Measurements from ENCODE around the gene TRIM6.
"Not testable (repeated sequence)": the region's sequence is repeated elsewhere in the genome, so short reads cannot be mapped to it uniquely, and the experiment has no call there.

Gene TRIM6

DNA sequence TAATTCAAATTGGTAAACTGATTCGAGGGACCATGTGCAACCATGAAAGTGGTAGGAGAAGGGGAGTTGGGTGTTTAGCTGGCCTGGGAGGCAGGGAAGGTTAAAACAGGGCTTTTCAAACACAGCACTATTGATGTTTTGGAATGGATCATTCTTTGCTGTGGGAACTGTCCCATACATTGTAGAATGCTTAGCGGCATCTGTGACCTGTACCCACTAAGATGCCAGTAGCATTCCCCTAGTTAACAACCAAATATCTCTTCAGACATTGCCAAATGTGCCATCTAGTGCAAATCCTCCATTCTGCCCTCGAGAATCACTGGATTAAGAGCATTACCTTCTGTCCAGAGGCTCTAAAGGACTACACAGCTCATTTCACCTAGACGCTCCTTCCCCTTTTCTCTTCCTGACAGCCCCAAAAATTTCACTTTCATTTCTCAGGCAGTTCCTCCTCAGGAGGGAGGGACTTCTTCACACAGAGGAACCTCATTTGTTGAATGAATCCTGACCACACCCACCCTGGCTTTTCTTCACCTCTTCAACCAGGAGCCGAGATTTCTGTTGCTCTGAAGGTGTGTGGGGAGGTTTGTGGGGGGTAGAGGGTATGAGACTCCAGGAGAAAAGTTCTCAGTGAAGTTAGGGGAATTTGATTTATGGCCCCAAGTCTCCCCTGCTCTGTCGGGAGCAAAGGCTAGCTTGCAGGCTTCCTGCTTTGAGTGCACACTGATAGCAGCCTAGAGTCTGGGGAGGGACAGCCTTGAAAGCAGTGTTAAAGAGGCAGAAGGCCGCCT lies 28.2 kb downstream of the TRIM6 start, which contains the start of gene TRIM34:
TSS of gene TRIM34 (plus strand) at position 513 of the 791 bp plus-strand sequence. CDS start 7,331 bp downstream, outside the sequence.
- peak; percentile 35 to 52 (median 50) for DNase-seq
- peak within 1 kb of the TSS; percentile 76 for H3K4me3 ChIP-seq (ENCODE audit: insufficient read depth, low read depth, low read length, poor library complexity, severe bottlenecking)
- H3K36me3 ChIP-seq (ENCODE audit: control insufficient read depth, insufficient read depth, low read length) = no peaks in the 10 kb centered on the region
- H3K4me1 ChIP-seq (ENCODE audit: control insufficient read depth, insufficient read depth, low read length, poor library complexity, severe bottlenecking) = peaks cover 16% of the 10 kb centered on the region
- no peaks in the 10 kb centered on the region for H3K9me3 ChIP-seq (ENCODE audit: control insufficient read depth, low read length)
- H3K27ac ChIP-seq (ENCODE audit: insufficient read depth, low read length, poor library complexity, severe bottlenecking) = peak within 1 kb of the TSS; percentile 70
- H3K27me3 ChIP-seq (replicated peaks; ENCODE audit: control insufficient read depth, insufficient read depth, low read length, poor library complexity, severe bottlenecking) = no peaks in the 10 kb centered on the region

DNA sequence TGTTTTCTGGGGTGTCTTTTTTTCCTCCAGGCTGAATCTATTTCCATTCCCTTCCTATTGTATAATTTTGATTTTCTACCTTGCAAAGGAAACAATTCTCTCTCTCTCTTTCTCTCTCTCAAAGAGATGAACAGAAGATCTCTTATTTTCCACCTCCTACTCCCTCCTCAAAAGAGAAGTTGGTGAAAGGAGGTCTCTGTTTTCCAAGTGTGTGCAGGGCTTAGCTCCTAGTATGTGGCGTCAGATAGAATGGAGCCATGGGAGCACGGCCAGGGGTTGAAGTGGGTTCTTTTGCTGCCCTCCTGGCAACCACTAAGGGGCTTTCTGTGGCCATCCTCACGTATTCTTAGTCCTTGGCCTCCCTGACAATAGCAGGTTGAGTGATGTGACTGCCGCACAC lies 28.8 kb downstream of the TRIM6 start:
- peaks cover 16% of the 10 kb centered on the region for H3K4me1 ChIP-seq (ENCODE audit: control insufficient read depth, insufficient read depth, low read length, poor library complexity, severe bottlenecking)
- DNase-seq = no peak
- H3K4me3 ChIP-seq (ENCODE audit: insufficient read depth, low read depth, low read length, poor library complexity, severe bottlenecking) = peak overlapping the region; percentile 76
- H3K27ac ChIP-seq (ENCODE audit: insufficient read depth, low read length, poor library complexity, severe bottlenecking) = peak overlapping the region; percentile 70
- H3K9me3 ChIP-seq (ENCODE audit: control insufficient read depth, low read length) = no peaks in the 10 kb centered on the region
- no peaks in the 10 kb centered on the region for H3K36me3 ChIP-seq (ENCODE audit: control insufficient read depth, insufficient read depth, low read length)
- no peaks in the 10 kb centered on the region for H3K27me3 ChIP-seq (replicated peaks; ENCODE audit: control insufficient read depth, insufficient read depth, low read length, poor library complexity, severe bottlenecking)

DNA sequence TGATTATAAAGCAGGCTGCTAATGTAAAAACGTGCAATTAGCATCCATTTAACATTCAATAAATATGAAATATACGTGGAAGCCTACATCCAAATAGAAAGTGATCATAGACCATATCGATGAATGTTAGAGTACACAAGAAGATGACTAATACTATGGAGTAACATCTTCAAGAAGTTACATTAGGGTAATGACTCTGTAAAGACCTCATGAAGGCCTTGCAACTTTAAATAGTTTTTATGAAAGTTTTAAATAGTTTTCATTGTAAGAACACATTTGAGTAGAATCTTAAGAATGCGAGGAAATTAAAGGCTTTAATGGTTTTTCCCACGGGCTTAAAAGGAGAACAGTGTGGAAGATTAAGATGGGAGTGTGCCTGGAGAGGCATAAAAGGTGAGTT lies 29.8 kb downstream of the TRIM6 start:
- no peaks in the 10 kb centered on the region for H3K9me3 ChIP-seq (ENCODE audit: control insufficient read depth, low read length)
- no peaks in the 10 kb centered on the region for H3K27me3 ChIP-seq (replicated peaks; ENCODE audit: control insufficient read depth, insufficient read depth, low read length, poor library complexity, severe bottlenecking)
- no peak for DNase-seq
- peaks cover 16% of the 10 kb centered on the region for H3K4me1 ChIP-seq (ENCODE audit: control insufficient read depth, insufficient read depth, low read length, poor library complexity, severe bottlenecking)
- no peak overlapping the region for H3K27ac ChIP-seq (ENCODE audit: insufficient read depth, low read length, poor library complexity, severe bottlenecking)
- no peaks in the 10 kb centered on the region for H3K36me3 ChIP-seq (ENCODE audit: control insufficient read depth, insufficient read depth, low read length)
- no peak overlapping the region for H3K4me3 ChIP-seq (ENCODE audit: insufficient read depth, low read depth, low read length, poor library complexity, severe bottlenecking)

DNA sequence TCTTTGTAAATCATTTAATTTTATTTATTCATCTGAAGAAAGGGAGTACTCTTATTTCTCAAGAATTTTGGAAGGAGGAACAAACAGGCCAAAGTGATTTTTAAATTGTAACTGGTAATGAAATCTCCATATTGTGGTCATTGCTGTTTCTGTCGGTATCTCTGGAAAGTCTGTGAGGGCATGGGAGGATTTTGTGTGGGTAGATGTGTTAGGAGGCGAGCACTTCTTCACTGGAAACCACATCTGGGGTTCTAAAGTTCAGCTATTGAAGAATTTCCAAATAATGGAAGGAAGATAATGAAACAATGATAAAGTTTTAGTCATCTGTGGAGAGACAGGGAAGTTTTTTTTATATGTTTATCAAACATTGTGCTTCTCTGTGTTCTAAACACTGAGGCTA lies 35.0 kb downstream of the TRIM6 start:
- Histone ChIP-seq H3K27me3 (replicated peaks; ENCODE audit: control insufficient read depth, insufficient read depth, low read length, poor library complexity, severe bottlenecking) (no peaks in the 10 kb centered on the region), H3K4me1 (ENCODE audit: control insufficient read depth, insufficient read depth, low read length, poor library complexity, severe bottlenecking) (no peaks in the 10 kb centered on the region), H3K36me3 (ENCODE audit: control insufficient read depth, insufficient read depth, low read length) (peaks cover 10% of the 10 kb centered on the region), H3K4me3 (ENCODE audit: insufficient read depth, low read depth, low read length, poor library complexity, severe bottlenecking) (no peak overlapping the region), H3K9me3 (ENCODE audit: control insufficient read depth, low read length) (no peaks in the 10 kb centered on the region), H3K27ac (ENCODE audit: insufficient read depth, low read length, poor library complexity, severe bottlenecking) (no peak overlapping the region)
- DNase-seq = no peak

DNA sequence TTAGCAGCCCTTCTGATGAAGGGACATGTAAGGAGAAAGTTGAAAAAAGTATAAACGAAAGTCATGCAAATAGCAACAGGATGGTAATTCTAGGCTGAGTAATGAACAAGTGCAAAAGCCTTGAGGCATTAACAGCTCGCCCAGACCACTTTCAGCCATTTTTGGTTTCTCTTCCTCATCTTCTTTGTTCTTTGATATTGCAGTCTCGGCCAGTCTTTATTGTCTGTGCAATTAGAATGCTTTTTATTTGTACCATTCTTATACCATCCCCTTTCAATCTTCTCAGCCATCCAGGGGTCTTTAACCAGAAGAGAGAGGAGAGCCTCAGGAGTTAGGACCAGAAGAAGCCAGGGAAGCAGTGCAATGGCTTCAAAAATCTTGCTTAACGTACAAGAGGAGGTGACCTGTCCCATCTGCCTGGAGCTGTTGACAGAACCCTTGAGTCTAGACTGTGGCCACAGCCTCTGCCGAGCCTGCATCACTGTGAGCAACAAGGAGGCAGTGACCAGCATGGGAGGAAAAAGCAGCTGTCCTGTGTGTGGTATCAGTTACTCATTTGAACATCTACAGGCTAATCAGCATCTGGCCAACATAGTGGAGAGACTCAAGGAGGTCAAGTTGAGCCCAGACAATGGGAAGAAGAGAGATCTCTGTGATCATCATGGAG lies 35.7 kb downstream of the TRIM6 start:
- DNase-seq = no peak
- H3K4me1 ChIP-seq (ENCODE audit: control insufficient read depth, insufficient read depth, low read length, poor library complexity, severe bottlenecking) = no peaks in the 10 kb centered on the region
- peaks cover 10% of the 10 kb centered on the region for H3K36me3 ChIP-seq (ENCODE audit: control insufficient read depth, insufficient read depth, low read length)
- no peaks in the 10 kb centered on the region for H3K27me3 ChIP-seq (replicated peaks; ENCODE audit: control insufficient read depth, insufficient read depth, low read length, poor library complexity, severe bottlenecking)
- H3K9me3 ChIP-seq (ENCODE audit: control insufficient read depth, low read length) = no peaks in the 10 kb centered on the region
- H3K4me3 ChIP-seq (ENCODE audit: insufficient read depth, low read depth, low read length, poor library complexity, severe bottlenecking) = no peak overlapping the region
- no peak overlapping the region for H3K27ac ChIP-seq (ENCODE audit: insufficient read depth, low read length, poor library complexity, severe bottlenecking)

DNA sequence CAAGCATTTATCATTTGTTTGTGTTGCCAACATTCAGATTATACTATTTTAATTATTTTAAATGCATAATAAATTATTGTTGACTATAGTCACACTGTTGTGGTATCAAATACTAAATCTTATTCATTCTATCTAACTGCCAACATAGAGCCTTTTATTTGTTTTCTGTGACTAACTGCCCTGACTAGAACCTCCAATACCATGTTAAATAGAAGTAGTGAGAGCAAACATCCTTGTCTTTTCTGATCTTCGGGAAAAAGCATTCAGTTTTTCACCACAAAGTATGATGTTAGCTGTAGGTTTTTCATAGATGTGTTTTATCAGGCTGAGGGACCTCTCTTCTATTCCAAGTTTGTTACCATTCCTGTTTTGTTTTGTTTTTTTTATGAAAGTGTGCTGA lies 43.5 kb downstream of the TRIM6 start:
- no peak overlapping the region for H3K27ac ChIP-seq (ENCODE audit: insufficient read depth, low read length, poor library complexity, severe bottlenecking)
- no peak for DNase-seq
- H3K4me1 ChIP-seq (ENCODE audit: control insufficient read depth, insufficient read depth, low read length, poor library complexity, severe bottlenecking) = no peaks in the 10 kb centered on the region
- H3K36me3 ChIP-seq (ENCODE audit: control insufficient read depth, insufficient read depth, low read length) = peaks cover 28% of the 10 kb centered on the region
- H3K27me3 ChIP-seq (replicated peaks; ENCODE audit: control insufficient read depth, insufficient read depth, low read length, poor library complexity, severe bottlenecking) = no peaks in the 10 kb centered on the region
- H3K9me3 ChIP-seq (ENCODE audit: control insufficient read depth, low read length) = no peaks in the 10 kb centered on the region
- H3K4me3 ChIP-seq (ENCODE audit: insufficient read depth, low read depth, low read length, poor library complexity, severe bottlenecking) = no peak overlapping the region

DNA sequence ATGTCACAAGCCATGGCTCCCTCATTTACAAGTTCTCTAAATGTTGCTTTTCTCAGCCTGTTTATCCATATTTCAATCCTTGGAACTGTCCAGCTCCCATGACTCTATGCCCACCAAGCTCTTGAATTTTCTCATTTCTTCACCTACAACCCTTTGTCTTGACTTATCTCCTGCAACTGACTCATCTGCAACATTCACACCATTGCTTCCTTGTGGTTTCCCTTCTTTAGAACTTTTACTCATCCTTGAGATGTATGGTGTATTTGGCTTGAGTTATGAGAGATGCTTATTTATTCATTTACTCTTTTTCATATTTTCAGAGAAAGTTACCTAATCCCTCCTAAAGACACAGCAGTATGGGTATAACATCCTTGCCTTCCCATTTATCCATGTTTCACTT lies 47.1 kb downstream of the TRIM6 start:
- peaks cover 19% of the 10 kb centered on the region for H3K36me3 ChIP-seq (ENCODE audit: control insufficient read depth, insufficient read depth, low read length)
- H3K4me3 ChIP-seq (ENCODE audit: insufficient read depth, low read depth, low read length, poor library complexity, severe bottlenecking) = no peak overlapping the region
- no peak overlapping the region for H3K27ac ChIP-seq (ENCODE audit: insufficient read depth, low read length, poor library complexity, severe bottlenecking)
- H3K4me1 ChIP-seq (ENCODE audit: control insufficient read depth, insufficient read depth, low read length, poor library complexity, severe bottlenecking) = no peaks in the 10 kb centered on the region
- no peak for DNase-seq
- no peaks in the 10 kb centered on the region for H3K27me3 ChIP-seq (replicated peaks; ENCODE audit: control insufficient read depth, insufficient read depth, low read length, poor library complexity, severe bottlenecking)
- H3K9me3 ChIP-seq (ENCODE audit: control insufficient read depth, low read length) = no peaks in the 10 kb centered on the region

DNA sequence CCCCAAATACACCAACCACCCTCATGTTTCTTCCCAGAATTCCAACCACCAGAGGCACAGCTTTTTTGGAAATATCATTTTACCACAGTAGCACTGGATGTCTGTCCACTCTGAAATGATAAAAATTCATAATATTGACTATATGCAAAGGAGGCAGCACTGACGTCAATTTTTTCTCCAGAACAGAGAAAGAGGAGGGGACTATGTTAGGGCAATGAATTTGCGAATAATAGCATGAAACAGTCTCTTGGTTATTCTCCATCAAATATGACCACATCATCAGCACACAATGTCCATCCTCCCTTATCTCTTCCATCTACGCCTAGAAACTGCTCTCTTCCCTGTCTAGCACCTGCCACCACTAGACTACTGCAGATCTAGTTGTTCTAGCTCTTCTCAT lies 49.7 kb downstream of the TRIM6 start:
- Histone ChIP-seq H3K36me3 (ENCODE audit: control insufficient read depth, insufficient read depth, low read length) (peaks cover 19% of the 10 kb centered on the region), H3K27ac (ENCODE audit: insufficient read depth, low read length, poor library complexity, severe bottlenecking) (no peak overlapping the region), H3K9me3 (ENCODE audit: control insufficient read depth, low read length) (no peaks in the 10 kb centered on the region), H3K27me3 (replicated peaks; ENCODE audit: control insufficient read depth, insufficient read depth, low read length, poor library complexity, severe bottlenecking) (no peaks in the 10 kb centered on the region), H3K4me1 (ENCODE audit: control insufficient read depth, insufficient read depth, low read length, poor library complexity, severe bottlenecking) (no peaks in the 10 kb centered on the region), H3K4me3 (ENCODE audit: insufficient read depth, low read depth, low read length, poor library complexity, severe bottlenecking) (no peak overlapping the region)
- DNase-seq = no peak

DNA sequence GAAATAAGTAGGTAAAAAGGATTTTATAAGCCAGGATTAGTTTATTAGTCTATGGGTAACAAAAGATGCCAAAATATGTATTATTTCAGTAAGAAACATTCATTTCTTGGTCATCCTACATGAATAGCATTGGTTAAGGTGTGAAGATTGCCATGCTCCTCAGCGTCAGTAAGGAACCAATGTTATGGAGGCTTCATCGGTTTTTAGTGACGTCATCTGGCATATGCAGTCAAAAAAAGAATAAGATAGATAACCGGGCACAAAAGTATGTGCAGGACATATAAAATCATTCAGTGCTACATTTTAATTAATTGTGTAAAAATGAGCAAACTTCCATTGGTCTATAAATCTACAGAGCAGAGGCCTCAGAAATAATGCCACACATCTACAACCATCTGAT lies 59.0 kb downstream of the TRIM6 start:
- no peak overlapping the region for H3K4me3 ChIP-seq (ENCODE audit: insufficient read depth, low read depth, low read length, poor library complexity, severe bottlenecking)
- H3K36me3 ChIP-seq (ENCODE audit: control insufficient read depth, insufficient read depth, low read length) = no peaks in the 10 kb centered on the region
- no peaks in the 10 kb centered on the region for H3K4me1 ChIP-seq (ENCODE audit: control insufficient read depth, insufficient read depth, low read length, poor library complexity, severe bottlenecking)
- no peak for DNase-seq
- no peaks in the 10 kb centered on the region for H3K9me3 ChIP-seq (ENCODE audit: control insufficient read depth, low read length)
- H3K27me3 ChIP-seq (replicated peaks; ENCODE audit: control insufficient read depth, insufficient read depth, low read length, poor library complexity, severe bottlenecking) = no peaks in the 10 kb centered on the region
- H3K27ac ChIP-seq (ENCODE audit: insufficient read depth, low read length, poor library complexity, severe bottlenecking) = no peak overlapping the region

DNA sequence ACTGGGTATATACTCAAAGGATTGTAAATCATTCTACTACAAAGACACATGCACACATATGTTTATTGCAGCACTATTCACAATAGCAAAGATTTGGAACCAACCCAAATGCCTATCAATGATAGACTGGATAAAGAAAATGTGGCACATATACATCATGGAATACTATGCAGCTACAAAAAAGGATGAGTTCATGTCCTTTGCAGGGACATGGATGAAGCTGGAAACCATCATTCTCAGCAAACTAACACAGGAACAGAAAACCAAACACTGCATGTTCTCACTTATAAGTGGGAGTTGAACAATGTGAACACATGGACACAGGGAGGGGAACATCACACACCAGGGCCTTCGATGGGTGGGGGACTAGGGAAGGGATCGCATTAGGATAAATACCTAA lies 60.5 kb downstream of the TRIM6 start:
- H3K4me1 ChIP-seq (ENCODE audit: control insufficient read depth, insufficient read depth, low read length, poor library complexity, severe bottlenecking); H3K36me3 ChIP-seq (ENCODE audit: control insufficient read depth, insufficient read depth, low read length); H3K27ac ChIP-seq (ENCODE audit: insufficient read depth, low read length, poor library complexity, severe bottlenecking); DNase-seq; H3K4me3 ChIP-seq (ENCODE audit: insufficient read depth, low read depth, low read length, poor library complexity, severe bottlenecking); H3K27me3 ChIP-seq (replicated peaks; ENCODE audit: control insufficient read depth, insufficient read depth, low read length, poor library complexity, severe bottlenecking); H3K9me3 ChIP-seq (ENCODE audit: control insufficient read depth, low read length): not testable (repeated sequence)

Measured in effector memory CD4-positive, alpha-beta T cell (primary cell).